HEK293T (cell line): ENCODE results near the gene FBXL13.
"Not testable (repeated sequence)": the region's sequence is repeated elsewhere in the genome, so short reads cannot be mapped to it uniquely, and the experiment has no call there.

Source experiments
- CTCF ChIA-PET: fragments of 350-600 bp; formaldehyde crosslinking; extraction: SDS; loops from one replicate; lab custom pipeline; 2021; ENCODE audit warnings: antibody characterized with exemption, inconsistent platforms; lab: Yijun Ruan, JAX
- POLR2A ChIA-PET: fragments of 350-600 bp; formaldehyde crosslinking; extraction: SDS; loops from one replicate; lab custom pipeline; 2020; ENCODE audit warnings: antibody characterized with exemption, inconsistent platforms; lab: Yijun Ruan, JAX
- DNase-seq: peaks from one replicate; pipeline ENCODE4 v3.0.0; 2012; ENCODE audit warnings: mixed read lengths; ENCODE audit errors: extremely low spot score
- ARNT ChIP-seq: fragments of 450-650 bp; IDR thresholded peaks from 2 replicates; pipeline ENCODE4 v1.6.1; 2017; ENCODE audit warnings: mild to moderate bottlenecking
- BHLHE40 ChIP-seq: fragments of 450-650 bp; IDR thresholded peaks from 2 replicates; pipeline ENCODE4 v1.6.1; 2016; ENCODE audit warnings: mild to moderate bottlenecking, moderate library complexity, borderline replicate concordance
- CTBP1 ChIP-seq: fragments of 450-650 bp; IDR thresholded peaks from 2 replicates; pipeline ENCODE4 v1.6.1; 2016; ENCODE audit warnings: borderline replicate concordance
- ELF4 ChIP-seq: fragments of 450-650 bp; IDR thresholded peaks from 2 replicates; pipeline ENCODE4 v1.6.1; 2017; ENCODE audit warnings: antibody characterized with exemption
- FOXA1 ChIP-seq: fragments of 450-650 bp; IDR thresholded peaks from 2 replicates; pipeline ENCODE4 v1.6.1; 2016; ENCODE audit warnings: mild to moderate bottlenecking
- FOXK2 ChIP-seq: fragments of 450-650 bp; IDR thresholded peaks from 2 replicates; pipeline ENCODE4 v1.6.1; 2016; ENCODE audit warnings: mild to moderate bottlenecking
- FOXM1 ChIP-seq: fragments of 450-650 bp; IDR thresholded peaks from 2 replicates; pipeline ENCODE4 v1.6.1; 2017; ENCODE audit warnings: mild to moderate bottlenecking, borderline replicate concordance
- HDGF ChIP-seq: fragments of 450-650 bp; IDR thresholded peaks from 2 replicates; pipeline ENCODE4 v1.6.1; 2017; ENCODE audit warnings: antibody characterized with exemption, borderline replicate concordance
- L3MBTL2 ChIP-seq: fragments of 450-650 bp; conservative IDR thresholded peaks from 2 replicates; pipeline ENCODE4 v1.6.1; 2016; ENCODE audit warnings: mild to moderate bottlenecking
- LEF1 ChIP-seq: fragments of 450-650 bp; IDR thresholded peaks from 2 replicates; pipeline ENCODE4 v1.6.1; 2017; ENCODE audit warnings: mild to moderate bottlenecking, borderline replicate concordance
- NFRKB ChIP-seq: fragments of 450-650 bp; IDR thresholded peaks from 2 replicates; pipeline ENCODE4 v1.6.1; 2016; ENCODE audit warnings: mild to moderate bottlenecking, moderate library complexity
- SP1 ChIP-seq: fragments of 450-650 bp; IDR thresholded peaks from 2 replicates; pipeline ENCODE4 v1.6.1; 2017
- SUZ12 ChIP-seq: fragments of 450-650 bp; IDR thresholded peaks from 2 replicates; pipeline ENCODE4 v1.6.1; 2016; ENCODE audit warnings: mild to moderate bottlenecking
- TARDBP ChIP-seq: fragments of 450-650 bp; IDR thresholded peaks from 2 replicates; pipeline ENCODE4 v1.6.1; 2016
- ZNF384 ChIP-seq: fragments of 450-650 bp; IDR thresholded peaks from 2 replicates; pipeline ENCODE4 v1.6.1; 2016
- TF ChIP-seq, protein P1 (sequence below): fragments of 450-650 bp; IDR thresholded peaks from 2 replicates; pipeline ENCODE4 v1.6.1; 2016

The FBXL13 gene

DNA sequence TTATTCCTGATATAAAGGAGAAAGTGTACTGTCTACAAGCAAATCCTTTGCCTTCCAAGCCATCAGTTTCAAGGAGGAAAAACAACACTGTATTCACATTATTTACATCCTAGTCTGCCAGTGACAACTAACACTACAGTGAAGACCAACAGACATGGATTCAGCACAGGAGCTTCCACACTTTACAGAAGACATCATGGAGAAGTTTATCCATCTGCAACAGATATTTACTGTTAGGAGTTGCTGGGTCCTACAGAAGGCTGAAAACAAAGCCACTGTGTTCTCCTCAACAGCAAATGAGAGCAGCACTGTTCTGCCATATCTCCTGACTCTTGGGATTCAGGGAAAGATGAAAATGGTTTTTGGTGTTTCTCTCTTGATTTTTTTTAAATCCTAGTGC is 42.4 kb upstream of the FBXL13 start:
- ChIA-PET POLR2A (no interaction called here), CTCF (interaction anchor here (0.6 kb wide), 1 partner anchor 11 kb away, joined by 3 read pairs; no protein-coding TSS in a partner anchor)
- TF ChIP-seq CTBP1 (no peak), ARNT (no peak), FOXM1 (no peak), FOXK2 (no peak), HDGF (no peak), LEF1 (no peak), L3MBTL2 (no peak), SUZ12 (no peak), BHLHE40 (no peak), TARDBP (no peak), NFRKB (no peak), FOXA1 (no peak), SP1 (no peak), ZNF384 (no peak), ELF4 (no peak)
- TF ChIP-seq, protein P1, sequence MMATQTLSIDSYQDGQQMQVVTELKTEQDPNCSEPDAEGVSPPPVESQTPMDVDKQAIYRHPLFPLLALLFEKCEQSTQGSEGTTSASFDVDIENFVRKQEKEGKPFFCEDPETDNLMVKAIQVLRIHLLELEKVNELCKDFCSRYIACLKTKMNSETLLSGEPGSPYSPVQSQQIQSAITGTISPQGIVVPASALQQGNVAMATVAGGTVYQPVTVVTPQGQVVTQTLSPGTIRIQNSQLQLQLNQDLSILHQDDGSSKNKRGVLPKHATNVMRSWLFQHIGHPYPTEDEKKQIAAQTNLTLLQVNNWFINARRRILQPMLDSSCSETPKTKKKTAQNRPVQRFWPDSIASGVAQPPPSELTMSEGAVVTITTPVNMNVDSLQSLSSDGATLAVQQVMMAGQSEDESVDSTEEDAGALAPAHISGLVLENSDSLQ: no peak
- no peak for DNase-seq

DNA sequence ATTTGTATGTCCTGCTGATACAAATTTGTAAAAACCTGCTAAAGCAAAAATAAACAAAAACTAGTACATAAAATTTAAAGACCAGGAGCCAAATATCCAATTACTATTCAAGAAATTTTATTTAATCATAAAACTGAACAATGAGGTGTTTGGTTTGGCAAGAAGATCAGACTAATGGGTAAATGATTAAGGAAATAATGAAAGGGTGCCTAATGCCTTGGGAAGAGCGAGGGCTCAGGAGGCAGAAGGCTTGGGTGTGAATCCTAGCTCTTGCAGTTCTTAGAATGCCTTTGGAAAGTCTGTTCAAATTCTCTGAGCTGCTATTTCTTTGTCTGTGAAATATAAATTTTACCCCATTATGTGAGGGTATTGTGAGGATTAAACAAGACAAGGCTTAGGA is 41.9 kb upstream of the FBXL13 start:
- ChIA-PET POLR2A (no interaction called here), CTCF (interaction anchor here (0.6 kb wide), 1 partner anchor 12 kb away, joined by 3 read pairs; no protein-coding TSS in a partner anchor)
- no peak for DNase-seq
- no peak for TF ChIP-seq ELF4
- no peak for TF ChIP-seq FOXM1
- no peak for TF ChIP-seq LEF1
- TF ChIP-seq SUZ12: no peak
- TF ChIP-seq TARDBP: no peak
- no peak for TF ChIP-seq SP1
- no peak for TF ChIP-seq L3MBTL2
- TF ChIP-seq NFRKB: no peak
- TF ChIP-seq ARNT: no peak
- TF ChIP-seq, protein P1: no peak

DNA sequence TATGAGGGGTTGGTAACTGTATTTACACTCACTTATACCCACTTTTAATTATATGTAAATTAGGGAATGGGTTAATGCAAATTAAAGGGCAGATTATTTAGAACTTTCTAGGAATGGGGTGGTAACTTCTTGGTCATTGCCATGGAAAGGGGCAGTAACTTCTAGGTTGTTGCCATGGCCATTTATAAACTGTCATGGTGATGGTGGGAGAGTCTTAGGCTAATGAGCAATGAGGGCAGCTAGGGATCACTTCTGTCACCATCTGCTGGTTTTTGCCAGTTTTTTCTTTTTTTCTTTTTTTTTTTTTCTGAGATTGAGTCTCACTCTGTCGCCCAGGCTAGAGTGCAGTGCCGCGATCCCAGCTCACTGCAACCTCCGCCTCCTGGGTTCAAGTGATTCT is 41.2 kb upstream of the FBXL13 start:
- DNase-seq: no peak
- TF ChIP-seq SUZ12 (no peak), NFRKB (no peak), L3MBTL2 (no peak), CTBP1 (no peak), TARDBP (no peak), FOXK2 (no peak), FOXM1 (no peak), FOXA1 (no peak), ZNF384 (no peak), ELF4 (no peak)
- ChIA-PET POLR2A (no interaction called here), CTCF (no interaction called here)

DNA sequence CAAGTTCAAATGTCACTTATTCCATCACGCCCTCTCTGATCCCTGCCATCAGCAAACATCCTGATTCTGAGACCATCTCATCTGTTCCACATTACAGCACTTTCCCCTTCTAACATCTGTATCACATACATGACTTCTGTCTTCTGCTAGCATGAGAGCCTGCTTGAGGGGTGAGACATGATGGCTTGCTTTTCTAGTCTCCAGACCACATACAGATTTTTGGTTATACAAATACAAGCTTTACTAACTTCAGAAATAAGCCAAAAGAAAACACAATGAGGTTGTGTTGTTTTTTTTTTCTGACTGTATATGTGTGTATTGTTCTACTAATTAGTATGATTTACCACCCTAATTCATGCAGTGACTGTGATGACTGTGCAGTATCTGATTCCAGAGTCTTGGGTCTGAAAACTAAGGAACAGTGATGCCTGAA is 40.0 kb upstream of the FBXL13 start:
- ChIA-PET POLR2A (no interaction called here), CTCF (no interaction called here)
- TF ChIP-seq LEF1: no peak
- no peak for DNase-seq

DNA sequence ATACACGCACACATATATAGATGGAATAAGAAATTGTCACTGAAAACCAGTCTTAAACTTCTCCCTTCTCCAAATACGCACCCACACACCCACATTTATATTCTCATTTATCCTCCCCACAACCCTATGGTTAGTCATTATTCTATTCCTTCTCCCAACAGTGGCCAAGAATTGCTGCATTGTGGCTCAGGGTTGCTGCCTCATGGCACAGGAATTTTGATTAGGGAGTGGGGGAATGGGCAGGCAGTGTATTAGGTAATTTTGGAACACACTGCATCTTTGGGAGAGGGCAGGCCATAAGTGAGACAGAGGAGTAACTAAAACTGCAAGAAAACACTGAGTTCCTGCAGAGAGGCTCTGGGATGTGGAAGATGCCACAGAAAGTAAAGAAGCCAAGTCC is 38.6 kb upstream of the FBXL13 start:
- POLR2A ChIA-PET: no interaction called here
- no peak for TF ChIP-seq FOXM1
- TF ChIP-seq L3MBTL2: no peak
- TF ChIP-seq, protein P1: no peak
- TF ChIP-seq TARDBP: no peak
- CTCF ChIA-PET: no interaction called here
- no peak for DNase-seq

DNA sequence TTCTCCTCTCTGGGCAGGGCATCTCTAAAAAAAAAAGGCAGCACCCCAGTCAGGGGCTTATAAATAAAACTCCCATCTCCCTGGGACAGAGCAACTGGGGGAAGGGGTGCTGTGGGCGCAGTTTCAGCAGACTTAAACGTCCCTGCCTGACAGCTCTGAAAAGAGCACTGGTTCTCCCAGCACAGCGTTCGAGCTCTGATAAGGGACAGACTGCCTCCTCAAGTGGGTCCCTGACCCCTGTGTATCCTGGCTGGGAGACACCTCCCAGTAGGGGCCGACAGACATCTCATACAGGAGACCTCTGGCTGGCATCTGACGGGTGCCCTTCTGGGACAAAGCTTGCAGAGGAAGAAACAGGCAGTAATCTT is 32.1 kb upstream of the FBXL13 start:
- POLR2A ChIA-PET: interaction anchor here (1.8 kb wide), 1 partner anchor 42 kb away, joined by 4 read pairs; the partner anchor contains the start of gene NAPEPLD

DNA sequence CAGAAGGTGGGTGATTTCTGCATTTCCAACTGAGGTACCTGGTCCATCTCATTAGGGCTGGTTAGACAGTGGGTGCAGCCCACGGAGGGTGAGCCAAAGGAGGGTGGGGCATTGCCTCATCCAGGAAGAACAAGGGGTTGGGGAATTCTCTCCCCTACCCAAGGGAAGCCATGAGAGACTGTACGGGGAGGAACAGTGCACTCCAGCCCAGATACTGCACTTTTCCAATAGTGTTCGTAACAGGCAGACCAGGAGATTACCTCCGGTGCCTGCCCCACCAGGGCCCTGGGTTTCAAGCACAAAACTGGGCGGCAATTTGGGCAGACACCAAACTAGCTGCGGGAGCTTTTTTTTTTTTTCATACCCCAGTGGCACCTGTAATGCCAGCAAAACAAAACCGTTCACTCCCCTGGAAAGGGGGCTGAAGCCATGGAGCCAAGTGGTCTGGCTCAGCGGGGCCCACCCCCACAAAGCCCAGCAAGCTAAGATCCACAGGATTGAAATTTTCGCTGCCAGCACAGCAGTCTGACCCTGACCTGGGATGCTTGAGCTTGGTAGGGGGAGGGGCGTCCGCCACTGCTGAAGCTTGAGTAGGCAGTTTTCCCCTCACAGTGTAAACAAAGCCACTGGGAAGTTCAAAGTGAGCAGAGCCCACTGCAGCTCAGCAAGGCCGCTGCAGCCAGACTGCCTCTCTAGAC is 31.6 kb upstream of the FBXL13 start:
- TF ChIP-seq BHLHE40: no peak
- no peak for TF ChIP-seq ELF4
- TF ChIP-seq SUZ12: no peak
- no peak for TF ChIP-seq CTBP1
- TF ChIP-seq, protein P1: no peak
- ChIA-PET CTCF (no interaction called here), POLR2A (interaction anchor here (1.4 to 1.8 kb wide), 2 partner anchors 27 to 43 kb away, joined by 3 to 4 read pairs; partner anchors contain the start of gene NAPEPLD)
- no peak for DNase-seq

More for the DNA sequence above, 32.1 kb upstream of the FBXL13 start:
- CTCF ChIA-PET, DNase-seq: not testable (repeated sequence)
